HepG2 (cell line): ENCODE measurements around the gene JAK1. TPM values are rescaled to one million over a fixed set of nuclear protein-coding genes. Genes with fewer than 3 reads are reported as not detected.

ENCODE experiments used
- FOXK2 ChIP-seq: fragments of 450-650 bp; IDR thresholded peaks from 2 replicates; pipeline ENCODE4 v1.6.1; 2016
- GTF2F1 ChIP-seq: fragments of 150-350 bp; IDR thresholded peaks from 2 replicates; pipeline ENCODE4 v1.6.1; 2014; ENCODE audit warnings: low read length
- HIC2 ChIP-seq: sonication (generic); formaldehyde crosslinking; IDR thresholded peaks from 2 replicates; pipeline ENCODE4 v1.9.0; 2022; ENCODE audit warnings: low read depth, missing genetic modification reagents
- HNF4A ChIP-seq: sonication (generic); formaldehyde crosslinking; IDR thresholded peaks from 2 replicates; pipeline ENCODE4 v1.4.0; 2020; ENCODE audit warnings: missing genetic modification reagents
- HNRNPH1 ChIP-seq: fragments of 200-400 bp; formaldehyde crosslinking; optimal IDR thresholded peaks from 2 replicates; pipeline ENCODE3; 2017; ENCODE audit warnings: mild to moderate bottlenecking, low read depth, low read length
- HNRNPL ChIP-seq: fragments of 200-400 bp; formaldehyde crosslinking; IDR thresholded peaks from 2 replicates; pipeline ENCODE4 v1.6.1; 2017; ENCODE audit warnings: mild to moderate bottlenecking, low read depth, low read length
- IRF2 ChIP-seq: IDR thresholded peaks from 2 replicates; pipeline ENCODE4 v1.6.1; 2018; ENCODE audit warnings: missing genetic modification reagents, missing compliant biosample characterization
- KLF11 ChIP-seq: IDR thresholded peaks from 2 replicates; pipeline ENCODE4 v1.6.1; 2016; ENCODE audit warnings: missing compliant biosample characterization
- PHF5A ChIP-seq: IDR thresholded peaks from one replicate; pipeline ENCODE4 v1.6.1; 2018; ENCODE audit warnings: low read depth, missing genetic modification reagents; ENCODE audit not compliant: unreplicated experiment
- RXRB ChIP-seq: IDR thresholded peaks from 2 replicates; pipeline ENCODE4 v1.6.1; 2016; ENCODE audit warnings: borderline replicate concordance, missing genetic modification reagents, missing compliant biosample characterization
- TEAD3 ChIP-seq: optimal IDR thresholded peaks from 2 replicates; pipeline ENCODE3; 2016; ENCODE audit warnings: borderline replicate concordance
- ZIK1 ChIP-seq: sonication (generic); formaldehyde crosslinking; IDR thresholded peaks from 2 replicates; pipeline ENCODE4 v1.5.0; 2020; ENCODE audit warnings: mild to moderate bottlenecking, low read depth, missing genetic modification reagents, borderline replicate concordance
- ZNF317 ChIP-seq: sonication (generic); formaldehyde crosslinking; IDR thresholded peaks from 2 replicates; pipeline ENCODE4 v1.5.0; 2020; ENCODE audit warnings: mild to moderate bottlenecking, missing genetic modification reagents
- ZNF567 ChIP-seq: sonication (generic); formaldehyde crosslinking; IDR thresholded peaks from 2 replicates; pipeline ENCODE4 v1.8.1; 2023; ENCODE audit warnings: mild to moderate bottlenecking, missing genetic modification reagents, borderline replicate concordance
- ZNF605 ChIP-seq: sonication (generic); formaldehyde crosslinking; IDR thresholded peaks from 2 replicates; pipeline ENCODE4 v1.8.0; 2022; ENCODE audit warnings: mild to moderate bottlenecking, missing genetic modification reagents
- ZNF879 ChIP-seq: sonication (generic); formaldehyde crosslinking; IDR thresholded peaks from 2 replicates; pipeline ENCODE4 v1.8.1; 2023; ENCODE audit warnings: missing genetic modification reagents
- polyA plus RNA-seq, 8 experiments: library from polyadenylated mRNA; depleted of rRNA in 3 of 8; stranded (reverse) in 7 of 8; unstranded in 1 of 8; fragments of >200 nt; fragmentation: Illumina TruSeq in 4 of 8; extraction: Trizol in 4 of 8; gene quantifications; 2 replicates each; pipeline versions ENCODE4 v1.2.1 to v1.2.3, GENCODE V29; 2011 to 2016; ENCODE audit warnings: low read depth in 4 of 8, missing spikeins in 1 of 8, mixed read lengths in 1 of 8; ENCODE audit not compliant: insufficient read depth in 1 of 8
- total RNA-seq, 5 experiments: library from RNA; depleted of rRNA; stranded (reverse); fragments of >200 nt; fragmentation: Illumina TruSeq; extraction: Trizol; gene quantifications; 2 replicates each; pipeline ENCODE4 v1.2.3, GENCODE V29; 2016; ENCODE audit warnings: low read depth in 1 of 5
- TF ChIP-seq, protein P1 (sequence below): sonication (generic); formaldehyde crosslinking; IDR thresholded peaks from one replicate; pipeline ENCODE4 v1.5.1; 2020; ENCODE audit warnings: mild to moderate bottlenecking, missing genetic modification reagents; ENCODE audit errors: not compliant biosample characterization
- TF ChIP-seq, protein P2 (sequence below): sonication (generic); formaldehyde crosslinking; IDR thresholded peaks from 2 replicates; pipeline ENCODE4 v1.5.1; 2020; ENCODE audit warnings: missing genetic modification reagents, mild to moderate bottlenecking, borderline replicate concordance
- TF ChIP-seq, protein P3 (sequence below): fragments of 450-650 bp; IDR thresholded peaks from 2 replicates; pipeline ENCODE4 v1.6.1; 2017

JAK1 gene
- total and polyA plus RNA-seq, 2 of the 13 experiments (the other 11 are each of a cell fraction or from before 2014, with no cell fraction given), result 23.9 to 42.4 TPM

GRCh38 chr1:64953241-64953640, 13.1 kb downstream of the JAK1 start (continued):
- no peak for TF ChIP-seq HNRNPH1
- TF ChIP-seq, protein P1, sequence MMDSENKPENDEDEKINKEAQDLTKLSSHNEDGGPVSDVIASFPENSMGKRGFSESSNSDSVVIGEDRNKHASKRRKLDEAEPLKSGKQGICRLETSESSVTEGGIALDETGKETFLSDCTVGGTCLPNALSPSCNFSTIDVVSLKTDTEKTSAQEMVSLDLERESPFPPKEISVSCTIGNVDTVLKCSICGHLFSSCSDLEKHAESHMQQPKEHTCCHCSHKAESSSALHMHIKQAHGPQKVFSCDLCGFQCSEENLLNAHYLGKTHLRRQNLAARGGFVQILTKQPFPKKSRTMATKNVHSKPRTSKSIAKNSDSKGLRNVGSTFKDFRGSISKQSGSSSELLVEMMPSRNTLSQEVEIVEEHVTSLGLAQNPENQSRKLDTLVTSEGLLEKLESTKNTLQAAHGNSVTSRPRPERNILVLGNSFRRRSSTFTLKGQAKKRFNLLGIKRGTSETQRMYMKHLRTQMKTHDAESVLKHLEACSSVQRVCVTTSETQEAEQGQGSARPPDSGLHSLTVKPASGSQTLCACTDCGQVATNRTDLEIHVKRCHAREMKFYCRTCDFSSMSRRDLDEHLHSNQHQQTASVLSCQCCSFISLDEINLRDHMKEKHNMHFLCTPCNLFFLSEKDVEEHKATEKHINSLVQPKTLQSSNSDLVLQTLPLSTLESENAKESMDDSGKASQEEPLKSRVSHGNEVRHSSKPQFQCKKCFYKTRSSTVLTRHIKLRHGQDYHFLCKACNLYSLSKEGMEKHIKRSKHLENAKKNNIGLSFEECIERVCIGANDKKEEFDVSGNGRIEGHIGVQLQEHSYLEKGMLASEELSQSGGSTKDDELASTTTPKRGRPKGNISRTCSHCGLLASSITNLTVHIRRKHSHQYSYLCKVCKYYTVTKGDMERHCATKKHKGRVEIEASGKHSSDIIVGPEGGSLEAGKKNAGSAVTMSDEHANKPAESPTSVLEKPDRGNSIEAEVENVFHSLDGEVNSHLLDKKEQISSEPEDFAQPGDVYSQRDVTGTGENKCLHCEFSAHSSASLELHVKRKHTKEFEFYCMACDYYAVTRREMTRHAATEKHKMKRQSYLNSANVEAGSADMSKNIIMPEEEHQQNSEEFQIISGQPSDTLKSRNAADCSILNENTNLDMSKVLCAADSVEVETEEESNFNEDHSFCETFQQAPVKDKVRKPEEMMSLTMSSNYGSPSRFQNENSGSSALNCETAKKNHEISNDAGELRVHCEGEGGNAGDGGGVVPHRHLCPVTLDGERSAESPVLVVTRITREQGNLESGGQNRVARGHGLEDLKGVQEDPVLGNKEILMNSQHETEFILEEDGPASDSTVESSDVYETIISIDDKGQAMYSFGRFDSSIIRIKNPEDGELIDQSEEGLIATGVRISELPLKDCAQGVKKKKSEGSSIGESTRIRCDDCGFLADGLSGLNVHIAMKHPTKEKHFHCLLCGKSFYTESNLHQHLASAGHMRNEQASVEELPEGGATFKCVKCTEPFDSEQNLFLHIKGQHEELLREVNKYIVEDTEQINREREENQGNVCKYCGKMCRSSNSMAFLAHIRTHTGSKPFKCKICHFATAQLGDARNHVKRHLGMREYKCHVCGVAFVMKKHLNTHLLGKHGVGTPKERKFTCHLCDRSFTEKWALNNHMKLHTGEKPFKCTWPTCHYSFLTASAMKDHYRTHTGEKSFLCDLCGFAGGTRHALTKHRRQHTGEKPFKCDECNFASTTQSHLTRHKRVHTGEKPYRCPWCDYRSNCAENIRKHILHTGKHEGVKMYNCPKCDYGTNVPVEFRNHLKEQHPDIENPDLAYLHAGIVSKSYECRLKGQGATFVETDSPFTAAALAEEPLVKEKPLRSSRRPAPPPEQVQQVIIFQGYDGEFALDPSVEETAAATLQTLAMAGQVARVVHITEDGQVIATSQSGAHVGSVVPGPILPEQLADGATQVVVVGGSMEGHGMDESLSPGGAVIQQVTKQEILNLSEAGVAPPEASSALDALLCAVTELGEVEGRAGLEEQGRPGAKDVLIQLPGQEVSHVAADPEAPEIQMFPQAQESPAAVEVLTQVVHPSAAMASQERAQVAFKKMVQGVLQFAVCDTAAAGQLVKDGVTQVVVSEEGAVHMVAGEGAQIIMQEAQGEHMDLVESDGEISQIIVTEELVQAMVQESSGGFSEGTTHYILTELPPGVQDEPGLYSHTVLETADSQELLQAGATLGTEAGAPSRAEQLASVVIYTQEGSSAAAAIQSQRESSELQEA (CRISPR knock-in tag), result no peak
- TF ChIP-seq ZIK1, result no peak
- no peak for TF ChIP-seq HIC2
- no peak for TF ChIP-seq FOXK2
- TF ChIP-seq TEAD3 (CRISPR knock-in tag), result peak; percentile 88
- 0 out of 2 replicates have a peak, but pooled peaks have one; percentile 18 for TF ChIP-seq IRF2 (CRISPR knock-in tag)
- TF ChIP-seq, protein P2, sequence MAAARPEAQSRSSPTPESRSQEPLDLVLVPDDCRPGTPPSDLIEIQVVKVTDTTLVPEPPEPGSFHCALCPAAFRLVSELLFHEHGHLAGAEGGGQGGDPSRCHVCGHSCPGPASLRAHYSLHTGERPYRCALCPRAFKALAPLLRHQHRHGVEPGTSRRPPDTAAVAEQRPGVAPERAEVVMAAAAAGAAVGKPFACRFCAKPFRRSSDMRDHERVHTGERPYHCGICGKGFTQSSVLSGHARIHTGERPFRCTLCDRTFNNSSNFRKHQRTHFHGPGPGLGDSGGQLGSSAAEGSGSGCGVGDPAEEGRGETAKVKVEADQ (CRISPR knock-in tag), result no peak
- no peak for TF ChIP-seq HNRNPL
- TF ChIP-seq ZNF567, result no peak
- TF ChIP-seq ZNF605 (CRISPR knock-in tag), result no peak
- peak; percentile 79 for TF ChIP-seq ZNF317 (CRISPR knock-in tag)
- no peak for TF ChIP-seq GTF2F1
- TF ChIP-seq, protein P3, sequence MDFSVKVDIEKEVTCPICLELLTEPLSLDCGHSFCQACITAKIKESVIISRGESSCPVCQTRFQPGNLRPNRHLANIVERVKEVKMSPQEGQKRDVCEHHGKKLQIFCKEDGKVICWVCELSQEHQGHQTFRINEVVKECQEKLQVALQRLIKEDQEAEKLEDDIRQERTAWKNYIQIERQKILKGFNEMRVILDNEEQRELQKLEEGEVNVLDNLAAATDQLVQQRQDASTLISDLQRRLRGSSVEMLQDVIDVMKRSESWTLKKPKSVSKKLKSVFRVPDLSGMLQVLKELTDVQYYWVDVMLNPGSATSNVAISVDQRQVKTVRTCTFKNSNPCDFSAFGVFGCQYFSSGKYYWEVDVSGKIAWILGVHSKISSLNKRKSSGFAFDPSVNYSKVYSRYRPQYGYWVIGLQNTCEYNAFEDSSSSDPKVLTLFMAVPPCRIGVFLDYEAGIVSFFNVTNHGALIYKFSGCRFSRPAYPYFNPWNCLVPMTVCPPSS, result no peak
- peak; percentile 47; the same call in 1 of the 2 replicates for TF ChIP-seq RXRB (CRISPR knock-in tag)
- TF ChIP-seq KLF11 (CRISPR knock-in tag), result no peak
- no peak for TF ChIP-seq PHF5A (CRISPR knock-in tag)
- peak; percentile 78 for TF ChIP-seq HNF4A (CRISPR knock-in tag)
- no peak for TF ChIP-seq ZNF879 (CRISPR knock-in tag)
